Neural progenitor cell (in vitro differentiated cells): Measurements from ENCODE around the gene SUMF2. TPM values are rescaled to one million over a fixed set of nuclear protein-coding genes. Genes with fewer than 3 reads are reported as not detected.

Experiments
- DNase-seq: peaks from one replicate; pipeline ENCODE4 v3.0.0-alpha.2; 2016; ENCODE audit warnings: low spot score
- H2AFZ ChIP-seq: fragments of 200-600 bp; sonication (generic); replicated peaks from 2 replicates; pipeline ENCODE4 v1.6.1; 2016; ENCODE audit warnings: antibody characterized with exemption
- H3F3A ChIP-seq: fragments of 200-600 bp; sonication (generic); 2 replicates; pipeline ENCODE4 v1.6.1; 2016; ENCODE audit warnings: antibody characterized with exemption, low read depth
- H3K27ac ChIP-seq: fragments of 200-600 bp; sonication (generic); 2 replicates; pipeline ENCODE4 v1.5.1; 2016; ENCODE audit warnings: mild to moderate bottlenecking
- H3K27me3 ChIP-seq: fragments of 200-600 bp; sonication (generic); 2 replicates; pipeline ENCODE4 v1.6.1; 2016; ENCODE audit warnings: mild to moderate bottlenecking, moderate library complexity
- H3K36me3 ChIP-seq: fragments of 200-600 bp; sonication (generic); 2 replicates; pipeline ENCODE4 v1.5.1; 2016
- H3K4me1 ChIP-seq: fragments of 200-600 bp; sonication (generic); 2 replicates; pipeline ENCODE4 v1.6.1; 2016; ENCODE audit warnings: mixed run types
- H3K4me2 ChIP-seq: fragments of 200-600 bp; sonication (generic); 2 replicates; pipeline ENCODE4 v1.6.1; 2016
- H3K4me3 ChIP-seq: fragments of 200-600 bp; sonication (generic); 2 replicates; pipeline ENCODE4 v1.5.1; 2016
- H3K79me2 ChIP-seq: fragments of 200-600 bp; sonication (generic); 2 replicates; pipeline ENCODE4 v1.6.1; 2016; ENCODE audit warnings: low read depth
- H3K9ac ChIP-seq: fragments of 200-600 bp; sonication (generic); 2 replicates; pipeline ENCODE4 v1.6.1; 2016
- H3K9me3 ChIP-seq: fragments of 200-600 bp; sonication (generic); 2 replicates; pipeline ENCODE4 v1.5.1; 2016; ENCODE audit warnings: low read depth
- H4K20me1 ChIP-seq: fragments of 200-600 bp; sonication (generic); 2 replicates; pipeline ENCODE4 v1.6.1; 2016; ENCODE audit warnings: low read depth
- H3K27ac Mint-ChIP-seq: 3 replicates; pipeline ENCODE4 v1.8.0; 2021; ENCODE audit warnings: mixed read lengths
- H3K27me3 Mint-ChIP-seq: 2 replicates; pipeline ENCODE4 v1.8.0; 2022; ENCODE audit warnings: low read depth, mild to moderate bottlenecking, inconsistent platforms, moderate library complexity, mixed read lengths; ENCODE audit not compliant: insufficient read depth
- H3K36me3 Mint-ChIP-seq: 3 replicates; pipeline ENCODE4 v1.8.0; 2021; ENCODE audit warnings: mixed read lengths
- H3K4me1 Mint-ChIP-seq: 3 replicates; pipeline ENCODE4 v1.8.0; 2021; ENCODE audit warnings: mixed read lengths
- H3K4me3 Mint-ChIP-seq: 3 replicates; pipeline ENCODE4 v1.8.0; 2021; ENCODE audit warnings: mild to moderate bottlenecking, moderate library complexity, mixed read lengths
- H3K9me3 Mint-ChIP-seq: 3 replicates; pipeline ENCODE4 v1.8.0; 2020; ENCODE audit warnings: mixed read lengths
- CTCF ChIP-seq: fragments of 200-600 bp; sonication (generic); IDR thresholded peaks from 2 replicates; pipeline ENCODE4 v1.5.1; 2017; ENCODE audit warnings: antibody characterized with exemption, mild to moderate bottlenecking
- EZH2 ChIP-seq: fragments of 200-600 bp; sonication (generic); IDR thresholded peaks from 2 replicates; pipeline ENCODE4 v1.6.1; 2017; ENCODE audit warnings: antibody characterized with exemption, mild to moderate bottlenecking, moderate library complexity
- EZH2phosphoT487 ChIP-seq: fragments of 200-600 bp; sonication (generic); IDR thresholded peaks from 2 replicates; pipeline ENCODE4 v1.6.1; 2017; ENCODE audit warnings: antibody characterized with exemption
- small RNA-seq: library from RNA; depleted of rRNA; stranded (forward); fragments of <200 nt; gene quantifications from one replicate; pipeline ENCODE3, GENCODE V24; 2015
- total RNA-seq: library from RNA; depleted of rRNA; stranded (reverse); fragments of >200 nt; gene quantifications from 2 replicates; pipeline ENCODE4 v1.2.3, GENCODE V29; 2015; ENCODE audit warnings: low replicate concordance

SUMF2 gene
- total RNA-seq, 1 donor from 2014 or later: 76.1 TPM

DNA sequence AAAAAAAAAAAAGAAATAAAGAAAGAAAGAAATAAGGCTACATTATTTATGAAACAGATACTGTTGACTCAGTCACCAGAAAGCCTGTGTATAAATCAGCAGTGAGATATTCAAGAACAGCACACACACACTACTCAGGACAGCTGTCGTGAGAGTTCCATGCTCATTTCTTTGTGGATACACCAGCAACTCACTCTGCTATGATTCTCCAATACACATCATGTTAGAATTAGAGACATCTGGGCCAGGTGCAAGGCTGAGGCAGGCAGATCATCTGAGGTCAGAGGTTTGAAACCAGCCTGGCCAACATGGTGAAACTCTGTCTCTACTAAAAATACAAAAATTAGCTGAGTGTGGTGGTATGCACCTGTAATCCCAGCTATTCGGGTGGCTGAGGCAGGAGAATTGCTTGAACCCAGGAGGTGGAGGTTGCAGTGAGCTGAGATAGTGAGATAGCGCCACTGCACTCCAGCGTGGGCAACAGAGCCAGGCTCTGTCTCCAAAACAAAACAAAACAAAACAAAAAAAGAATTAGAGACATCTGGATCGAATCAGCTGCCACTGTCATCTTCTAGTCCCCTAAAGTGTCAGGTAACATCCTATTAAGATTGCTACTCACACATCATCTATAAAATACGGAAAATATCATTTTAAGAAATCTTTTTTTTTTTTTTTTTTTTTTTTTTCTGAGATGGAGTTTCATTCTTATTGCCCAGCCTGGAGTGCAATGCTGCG is 63.3 kb downstream of the SUMF2 start:
- H3K4me3 Mint-ChIP-seq: no peak overlapping the region
- H3K4me1 ChIP-seq: no peaks in the 10 kb centered on the region
- H4K20me1 ChIP-seq: no peaks in the 10 kb centered on the region
- H3K27ac Mint-ChIP-seq: no peak overlapping the region
- no peaks in the 10 kb centered on the region for H3K36me3 Mint-ChIP-seq
- no peak overlapping the region for H2AFZ ChIP-seq
- no peak overlapping the region for H3K4me2 ChIP-seq
- no peaks in the 10 kb centered on the region for H3K4me1 Mint-ChIP-seq
- no peak overlapping the region for H3K27ac ChIP-seq
- no peaks in the 10 kb centered on the region for H3F3A ChIP-seq
- no peaks in the 10 kb centered on the region for H3K27me3 Mint-ChIP-seq
- no peaks in the 10 kb centered on the region for H3K27me3 ChIP-seq
- no peak for TF ChIP-seq EZH2phosphoT487
- TF ChIP-seq CTCF: no peak
- TF ChIP-seq EZH2: no peak
- no peak overlapping the region for H3K4me3 ChIP-seq
- peaks cover 13% of the 10 kb centered on the region for H3K9me3 Mint-ChIP-seq
- no peak overlapping the region for H3K9ac ChIP-seq
- DNase-seq: no peak
- no peaks in the 10 kb centered on the region for H3K9me3 ChIP-seq
- H3K79me2 ChIP-seq: no peaks in the 10 kb centered on the region
- H3K36me3 ChIP-seq: no peaks in the 10 kb centered on the region

Small RNA genes lying within 50 kb of the gene (small RNA-seq; reads per million reads assigned to genes)
- 0.11 reads per million for gene SNORA15
- 0.84 reads per million, percentile 74 among the genes with 10 or more reads in this experiment for gene SNORA22B

Other genes starting within 250 kb of the SUMF2 start
- not detected in 2 replicates for gene SEPTIN14, start 201.5 kb upstream of the SUMF2 start, total RNA-seq
- gene ZNF713, start 176.8 kb upstream of the SUMF2 start, total RNA-seq: 4.6 and 7.4 TPM in 2 replicates
- gene MRPS17, start 112.4 kb upstream of the SUMF2 start, total RNA-seq: 9.8 and 15.3 TPM in 2 replicates
- 69.0 and 80.6 TPM in 2 replicates for gene NIPSNAP2, start 99.7 kb upstream of the SUMF2 start, total RNA-seq
- gene PSPH, start 12.8 kb upstream of the SUMF2 start, total RNA-seq: 54.9 and 72.2 TPM in 2 replicates
- 255 and 349 TPM in 2 replicates for gene CCT6A, start 12.5 kb upstream of the SUMF2 start, total RNA-seq
- not detected in 2 replicates for gene PHKG1, start 28.7 kb downstream of the SUMF2 start, total RNA-seq
- gene CHCHD2, start 42.2 kb downstream of the SUMF2 start, total RNA-seq: 64.1 and 70.5 TPM in 2 replicates
- gene NUPR2, start 52.1 kb downstream of the SUMF2 start, total RNA-seq: not detected in 2 replicates